Astrocyte (in vitro differentiated cells and primary cell): ENCODE measurements around the gene DGKB.

Experiments used
- CTCF ChIP-seq: IDR thresholded peaks from 2 replicates; pipeline ENCODE4 v1.5.1; 2011; ENCODE audit warnings: low read depth, mild to moderate bottlenecking, inconsistent platforms, low read length, moderate library complexity; ENCODE audit not compliant: insufficient read depth
- EZH2 ChIP-seq: IDR thresholded peaks from 2 replicates; pipeline ENCODE4 v1.6.1; 2012; ENCODE audit warnings: mild to moderate bottlenecking, low read length, inconsistent platforms; ENCODE audit not compliant: insufficient read depth

- TF ChIP-seq CTCF = no peak
- TF ChIP-seq EZH2 = no peak
These were observed 60.0 kb downstream of the DGKB start for GRCh38 chr7:14842523-14842922.
